ENCODE measurements around the gene SNN.

Gene SNN

DNA sequence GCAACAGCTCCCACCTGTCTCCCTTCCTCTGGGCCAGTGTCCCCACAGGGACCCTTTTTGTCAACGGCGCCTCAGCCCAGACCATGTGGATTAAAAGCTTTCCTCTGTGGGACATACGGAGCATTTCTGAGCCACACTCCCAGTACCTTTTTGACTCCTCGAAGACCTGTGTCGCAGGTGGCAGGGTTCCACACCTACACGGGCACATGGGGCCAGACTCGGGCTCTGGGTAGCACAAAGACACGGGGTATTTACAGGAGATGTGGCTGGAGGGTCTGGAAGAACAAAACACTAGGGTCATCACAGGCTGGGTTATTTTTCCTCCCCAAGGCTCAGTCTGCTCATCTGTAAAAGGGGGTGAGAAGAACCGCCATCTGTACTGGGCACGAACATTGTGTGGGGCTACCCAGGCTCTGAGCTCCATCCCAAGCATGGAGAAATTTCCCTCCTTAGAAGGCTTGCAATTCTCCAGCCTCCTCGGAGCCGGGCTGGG is 32.5 kb upstream of the SNN start:
- no peak for DNase-seq

DNA sequence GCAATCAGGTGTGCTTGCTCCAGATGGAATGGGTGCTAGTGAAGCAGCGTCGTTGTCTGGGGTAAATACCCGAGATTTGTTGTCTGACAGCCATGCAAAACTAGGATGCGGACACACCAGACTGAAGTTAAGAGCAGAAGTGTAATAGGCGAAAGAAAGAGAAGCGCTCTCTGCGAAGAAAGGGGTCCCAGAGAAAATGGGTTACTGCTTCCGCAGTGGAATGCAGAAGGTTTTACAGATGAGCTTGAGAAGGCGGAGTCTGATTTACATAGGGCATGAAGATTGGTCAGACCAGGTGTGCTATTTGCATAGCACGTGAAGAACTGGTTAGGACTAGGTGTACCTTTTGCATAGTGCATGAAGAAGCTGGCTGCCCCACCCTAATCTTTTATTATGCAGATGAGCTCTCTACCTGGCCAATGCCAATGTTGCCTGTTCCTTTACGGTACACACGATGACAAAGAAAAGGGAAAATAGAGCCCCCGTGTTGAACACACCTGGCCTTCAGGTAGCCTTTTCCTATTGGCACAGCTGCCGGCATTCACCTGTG is 32.0 kb upstream of the SNN start:
- peak; percentile 83 for DNase-seq

DNA sequence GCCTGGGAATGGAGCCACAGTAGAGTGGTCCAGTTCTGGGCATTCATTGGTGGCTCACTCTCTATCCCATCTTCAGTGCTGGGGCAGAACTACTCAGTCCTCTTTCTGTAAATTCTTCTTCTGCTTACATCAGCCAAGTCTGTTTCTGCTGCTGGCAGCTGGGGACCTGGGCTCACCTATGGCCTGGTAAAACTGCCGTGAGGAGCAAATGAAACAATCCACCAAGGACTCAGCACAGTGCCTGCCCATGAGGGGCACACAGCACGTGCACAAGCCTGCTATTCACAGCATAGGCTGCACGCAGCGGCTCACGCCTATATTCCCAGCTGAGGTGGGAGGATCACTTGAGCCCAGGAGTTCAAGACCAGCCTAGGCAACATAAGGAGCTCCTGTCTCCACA is 30.9 kb upstream of the SNN start:
- DNase-seq, result no peak

DNA sequence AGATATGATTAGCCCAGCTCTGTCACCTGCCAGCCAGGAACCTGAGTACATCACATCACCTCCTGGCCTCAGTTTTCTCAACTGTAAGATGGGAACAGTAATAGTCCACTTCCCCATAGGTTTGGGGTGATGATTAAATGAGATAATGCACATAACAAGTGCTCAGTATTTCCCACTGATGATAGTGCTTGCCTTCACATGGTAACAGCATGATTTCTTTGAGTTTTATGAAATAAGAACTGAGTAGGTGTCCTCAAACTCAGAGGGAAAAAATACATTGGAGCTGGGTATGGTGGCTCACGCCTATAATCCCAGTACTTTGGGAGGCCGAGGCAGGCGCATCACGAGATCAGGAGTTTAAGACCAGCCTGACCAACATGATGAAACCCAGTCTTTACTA is 30.1 kb upstream of the SNN start:
- no peak for DNase-seq

- no peak for DNase-seq
Measured at GRCh38 chr16:11639008-11639562, 29.2 kb upstream of the SNN start.

GRCh38 chr16:11639925-11640899 is 28.0 kb upstream of the SNN start:
- no peak for DNase-seq

DNA sequence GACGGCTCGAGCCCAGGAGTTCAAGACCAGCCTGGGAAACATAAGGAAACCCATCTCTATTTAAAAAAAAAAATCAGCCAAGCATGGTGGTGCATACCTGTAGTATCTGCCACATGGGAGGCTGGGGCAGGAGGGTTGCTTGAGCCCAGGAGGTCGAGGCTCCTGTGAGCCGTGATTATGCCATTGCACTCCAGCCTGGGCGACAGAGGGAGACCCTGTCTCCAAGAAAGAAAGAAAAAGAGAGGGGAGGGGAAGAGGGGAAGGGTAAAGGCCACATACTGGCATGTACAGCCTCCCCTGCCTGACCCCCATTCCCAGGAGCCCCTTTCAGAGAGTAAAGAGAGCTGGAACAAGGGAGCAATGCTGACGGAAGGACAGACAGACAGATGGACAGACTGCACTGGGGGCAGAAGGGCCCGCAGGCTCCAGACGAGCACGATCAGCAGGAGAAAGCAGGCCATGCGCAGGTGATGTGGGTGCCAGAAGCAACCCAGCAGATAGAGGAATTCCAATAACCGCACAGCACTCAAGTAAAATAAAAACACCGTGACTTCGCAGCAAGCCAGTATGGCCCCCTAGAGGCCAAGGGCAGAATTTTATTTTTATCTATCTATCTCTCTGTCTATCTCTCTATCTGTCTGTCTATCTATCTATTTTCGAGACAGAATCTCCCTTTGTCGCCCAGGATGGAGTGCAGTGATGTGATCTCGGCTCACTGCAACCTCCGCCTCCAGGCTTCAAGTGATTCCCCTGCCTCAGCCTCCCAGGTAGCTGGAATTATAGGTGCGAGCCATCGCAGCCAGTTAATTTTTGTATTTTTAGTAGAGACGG is 27.1 kb upstream of the SNN start:
- DNase-seq, result peak; percentile 38

DNA sequence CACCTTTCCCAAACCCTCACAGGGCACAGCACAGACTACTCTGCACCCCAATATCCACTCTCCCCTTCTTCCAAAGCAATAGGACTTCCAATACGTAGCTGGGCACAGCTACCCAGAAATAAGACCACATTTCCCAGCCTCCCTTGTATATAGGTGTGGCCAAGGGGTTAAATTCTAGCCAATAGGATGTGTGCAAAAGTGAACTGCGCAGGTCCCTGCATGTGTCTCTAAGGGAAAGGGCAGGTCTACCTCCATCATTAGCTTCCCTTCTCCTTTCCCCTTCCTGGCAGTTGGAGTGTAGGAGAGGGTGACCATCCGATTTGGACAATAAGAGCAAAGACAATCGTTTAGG is 25.5 kb upstream of the SNN start:
- no peak for DNase-seq

- DNase-seq, result no peak
Measured at GRCh38 chr16:11649276-11649675, 19.0 kb upstream of the SNN start.

DNA sequence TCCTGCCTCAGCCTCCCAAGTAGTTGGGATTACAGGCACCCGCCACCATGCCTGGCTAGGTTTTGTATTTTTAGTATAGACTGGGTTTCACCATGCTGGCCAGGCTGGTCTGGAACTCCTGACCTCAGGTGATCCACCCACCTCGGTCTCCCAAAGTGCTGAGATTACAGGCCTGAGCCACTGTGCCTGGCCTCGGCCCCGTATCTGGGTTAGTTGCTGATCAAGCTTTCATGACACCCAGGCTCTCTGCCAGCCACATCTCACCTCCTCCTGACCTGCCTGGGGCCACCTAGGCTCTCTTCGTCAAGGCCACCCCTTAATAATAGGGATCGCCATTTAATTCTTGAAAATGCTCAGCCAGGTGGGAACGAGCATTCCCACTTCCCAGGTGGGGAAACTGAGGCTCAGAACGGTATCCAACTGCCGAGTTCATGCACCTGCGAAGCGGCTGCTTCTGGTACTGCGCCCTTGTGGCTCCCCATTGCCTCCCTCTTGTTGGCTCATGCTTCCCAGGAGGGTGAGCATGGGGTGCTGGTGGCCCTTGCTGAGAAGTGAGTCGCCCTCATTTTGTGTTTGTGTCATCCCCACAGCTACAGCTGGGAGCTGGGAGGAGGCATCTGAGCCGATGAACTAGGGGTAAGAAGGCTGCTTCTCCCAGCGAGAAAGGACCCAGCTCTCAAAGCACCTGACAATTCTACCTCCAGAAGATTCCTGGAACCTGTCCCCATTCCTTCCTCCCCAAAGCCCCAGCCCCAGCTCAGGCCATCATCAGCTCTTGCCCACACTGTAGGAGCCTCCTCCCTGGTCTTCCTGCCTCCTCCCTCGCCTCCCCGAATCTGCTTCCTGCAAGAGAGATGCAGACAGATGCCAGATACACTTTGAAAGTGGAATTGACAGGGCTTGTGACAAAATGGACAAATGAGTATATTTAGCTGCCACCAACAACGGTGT is 17.3 kb upstream of the SNN start:
- DNase-seq, result no peak

GRCh38 chr16:11651796-11652195 is 16.5 kb upstream of the SNN start:
- no peak for DNase-seq

DNA sequence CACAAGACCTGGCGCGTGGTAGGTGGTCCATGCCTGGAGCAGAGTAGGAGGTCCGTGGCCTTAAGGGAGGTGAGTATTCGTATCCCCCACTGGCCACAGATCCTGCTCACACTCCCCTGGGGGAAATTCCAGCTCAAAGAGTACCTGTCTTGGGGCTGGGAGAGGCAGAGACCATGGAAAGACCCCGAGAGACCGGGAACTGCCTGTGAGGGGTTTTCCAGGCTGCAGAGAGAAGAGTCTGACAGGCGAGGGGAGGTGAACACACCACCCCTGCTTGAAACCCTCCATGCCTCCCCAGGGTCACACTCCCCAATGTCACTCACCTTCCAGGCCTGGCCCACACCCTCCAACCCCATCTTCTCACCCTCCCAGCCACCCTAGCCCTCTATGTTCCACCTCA is 12.6 kb upstream of the SNN start:
- no peak for DNase-seq

DNA sequence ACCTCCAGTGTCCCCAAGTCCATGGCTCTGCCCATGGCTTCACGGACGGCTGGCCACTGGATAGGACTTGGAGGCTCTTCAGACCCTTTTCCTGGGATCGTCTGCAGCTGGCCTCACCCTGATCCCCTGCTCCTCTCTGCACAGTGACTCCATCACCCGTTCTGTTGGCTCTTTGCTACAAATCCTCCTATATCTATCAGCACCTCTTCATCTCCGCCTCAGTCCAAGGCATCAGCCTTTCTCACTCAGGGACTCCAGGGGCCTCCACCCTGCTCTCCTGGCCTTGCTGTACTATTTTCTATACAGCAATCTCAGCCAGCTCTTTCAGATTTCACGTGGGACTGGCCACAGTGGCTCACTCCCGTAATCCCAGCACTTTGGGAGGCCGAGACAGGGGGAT is 10.7 kb upstream of the SNN start:
- no peak for DNase-seq

DNA sequence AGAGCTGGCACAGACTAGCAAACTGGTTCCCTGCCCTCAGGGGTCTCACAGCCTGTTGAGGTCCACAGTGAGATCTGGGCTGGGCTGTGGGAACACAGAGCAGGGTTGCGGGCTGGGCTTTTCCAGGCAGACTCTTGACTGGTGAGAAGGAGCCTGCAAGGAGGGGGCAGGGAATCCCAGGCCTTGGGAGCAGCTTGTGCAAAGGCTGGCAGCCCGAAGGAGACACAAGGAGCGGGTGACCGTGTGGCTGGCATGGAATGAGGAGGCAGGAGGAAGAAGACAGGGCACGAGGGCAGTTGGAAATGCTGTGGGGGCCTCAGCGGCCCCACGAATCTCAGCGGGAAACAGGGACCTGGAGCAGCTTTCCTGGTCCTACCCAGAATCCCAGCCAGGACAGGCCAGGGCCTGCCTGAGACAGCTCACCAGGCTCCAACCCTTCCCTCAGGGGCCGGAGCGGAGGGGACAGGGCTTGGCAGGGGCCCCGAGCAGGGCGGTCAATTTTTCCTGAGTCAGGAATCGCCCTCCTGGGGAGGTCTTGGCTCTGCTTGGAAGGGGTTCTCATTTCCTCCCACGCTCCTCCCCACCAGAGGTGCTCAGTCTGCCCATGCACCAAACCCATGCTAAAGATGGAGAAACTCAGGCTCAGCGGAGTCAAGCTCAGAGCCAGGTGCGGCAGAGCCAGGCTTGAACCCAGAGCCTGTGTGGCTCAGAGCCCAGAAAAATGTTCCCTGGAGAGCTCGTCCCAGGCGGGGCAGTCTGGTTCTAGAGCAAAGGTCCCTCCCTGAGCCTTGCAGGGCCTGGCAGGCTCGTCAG is 9.2 kb upstream of the SNN start:
- DNase-seq, result no peak

DNA sequence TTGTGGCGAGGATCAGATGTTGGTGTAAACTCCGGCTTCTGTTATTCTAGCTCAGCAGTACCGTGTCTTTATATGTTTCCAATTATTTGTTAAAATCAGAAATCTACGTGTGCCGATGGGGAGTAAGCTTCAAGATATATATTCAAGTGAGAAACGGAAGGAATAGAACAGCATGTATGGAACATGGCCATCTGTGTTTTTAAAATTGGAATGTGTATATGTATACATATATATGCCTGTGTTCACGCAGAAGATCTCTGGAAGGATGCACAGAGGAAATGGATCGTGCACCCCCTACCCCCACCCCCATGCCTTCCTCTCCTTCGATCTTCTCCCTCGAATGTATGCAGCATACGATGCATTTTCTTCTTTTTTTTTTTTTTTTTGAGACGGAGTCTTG is 7.7 kb upstream of the SNN start:
- DNase-seq, result no peak

GRCh38 chr16:11662582-11662981 is 5.7 kb upstream of the SNN start:
- DNase-seq, result no peak

DNA sequence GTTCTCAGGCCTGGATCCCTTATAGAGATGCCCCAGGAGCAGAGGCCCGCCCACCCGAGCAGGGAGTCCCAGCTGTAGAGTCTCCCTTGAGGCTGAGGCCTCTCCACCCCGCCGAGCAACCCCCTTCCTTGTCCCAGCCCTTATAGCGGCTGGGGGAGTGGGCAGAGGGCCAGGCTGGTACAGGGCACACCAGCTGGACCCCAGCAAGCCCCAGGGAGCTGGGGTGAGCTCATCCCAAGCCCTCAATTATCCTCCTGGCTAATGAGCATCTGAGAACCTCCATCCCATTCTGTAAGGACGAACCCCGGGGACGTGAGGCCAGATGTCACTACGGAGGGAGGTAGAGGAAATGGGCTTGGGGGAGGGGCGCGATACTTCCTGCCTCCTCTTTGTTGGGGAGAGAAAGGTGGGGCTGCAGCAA is 3.2 kb upstream of the SNN start:
- DNase-seq, result no peak

GRCh38 chr16:11666103-11667055 is 1.9 kb upstream of the SNN start:
- no peak for DNase-seq

DNA sequence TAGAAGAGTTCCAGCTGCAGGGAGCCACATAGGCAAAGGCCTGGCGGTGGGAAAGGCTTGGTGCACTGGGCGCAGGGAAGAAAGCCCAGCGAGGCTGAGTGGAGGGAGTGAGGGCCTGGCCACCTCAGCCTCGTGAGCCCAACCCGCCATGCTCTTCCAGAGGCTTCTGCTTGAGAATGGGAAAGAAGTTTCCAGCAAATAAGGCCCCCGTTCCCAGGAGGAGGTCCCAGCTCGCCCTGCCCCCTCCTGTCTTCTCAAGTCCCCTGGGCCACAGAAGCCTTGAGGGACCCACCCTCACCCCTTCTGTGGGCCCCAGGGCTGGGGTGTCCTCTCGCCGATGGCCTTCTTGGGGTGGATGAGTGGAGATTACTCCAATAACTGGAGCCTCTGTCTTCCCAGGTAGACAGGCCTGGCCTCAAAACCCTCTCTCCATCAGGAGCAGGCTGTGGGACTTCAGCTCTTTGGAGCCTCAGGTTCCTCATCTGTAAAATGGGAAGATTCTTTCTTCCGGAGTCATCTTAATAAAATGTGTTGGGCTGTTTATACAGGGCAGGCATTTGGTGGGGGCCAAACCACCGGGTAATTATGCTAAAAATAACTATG is 933 bp upstream of the SNN start:
- DNase-seq, result no peak

All from COR-L47 (cell line).